ENCODE measurements around the gene MED19.

- TF ChIP-seq, protein P1, sequence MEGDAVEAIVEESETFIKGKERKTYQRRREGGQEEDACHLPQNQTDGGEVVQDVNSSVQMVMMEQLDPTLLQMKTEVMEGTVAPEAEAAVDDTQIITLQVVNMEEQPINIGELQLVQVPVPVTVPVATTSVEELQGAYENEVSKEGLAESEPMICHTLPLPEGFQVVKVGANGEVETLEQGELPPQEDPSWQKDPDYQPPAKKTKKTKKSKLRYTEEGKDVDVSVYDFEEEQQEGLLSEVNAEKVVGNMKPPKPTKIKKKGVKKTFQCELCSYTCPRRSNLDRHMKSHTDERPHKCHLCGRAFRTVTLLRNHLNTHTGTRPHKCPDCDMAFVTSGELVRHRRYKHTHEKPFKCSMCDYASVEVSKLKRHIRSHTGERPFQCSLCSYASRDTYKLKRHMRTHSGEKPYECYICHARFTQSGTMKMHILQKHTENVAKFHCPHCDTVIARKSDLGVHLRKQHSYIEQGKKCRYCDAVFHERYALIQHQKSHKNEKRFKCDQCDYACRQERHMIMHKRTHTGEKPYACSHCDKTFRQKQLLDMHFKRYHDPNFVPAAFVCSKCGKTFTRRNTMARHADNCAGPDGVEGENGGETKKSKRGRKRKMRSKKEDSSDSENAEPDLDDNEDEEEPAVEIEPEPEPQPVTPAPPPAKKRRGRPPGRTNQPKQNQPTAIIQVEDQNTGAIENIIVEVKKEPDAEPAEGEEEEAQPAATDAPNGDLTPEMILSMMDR (IDR thresholded peaks at IDR 0.05), result no peak
- TF ChIP-seq POLR2A (IDR thresholded peaks at IDR 0.05), result no peak
These were observed 36.7 kb downstream of the MED19 start for GRCh38 chr11:57675176-57675941.

Measured in esophagus squamous epithelium (tissue), 4 donors.